ENCODE measurements around the gene PEX11A. TPM values are rescaled to one million over a fixed set of nuclear protein-coding genes. Genes with fewer than 3 reads are reported as not detected.

Gene PEX11A
- total RNA-seq, 1 experiment from 2014 or later = 3.0 TPM

- Mint-ChIP-seq H3K9me3 (no peaks in the 10 kb centered on the region), H3K27me3 (ENCODE audit: low read depth) (peaks cover 4% of the 10 kb centered on the region), H3K4me1 (no peaks in the 10 kb centered on the region), H3K4me3 (no peak overlapping the region), H3K36me3 (no peaks in the 10 kb centered on the region), H3K27ac (no peak overlapping the region)
- peak; percentile 93 for TF ChIP-seq CTCF (IDR thresholded peaks at IDR 0.05)
- TF ChIP-seq ARID4B (CRISPR knock-in tag; IDR thresholded peaks at IDR 0.05; ENCODE audit: borderline replicate concordance) = no peak
- ATAC-seq (peak; percentile 97), DNase-seq (ENCODE audit: low spot score) (peak; percentile 69)
- CTCF ChIA-PET = interaction anchor here (0.5 to 2.4 kb wide), 30 partner anchors 8 to 494 kb away, joined by 3 to 33 read pairs (median 4); partner anchors contain the start of genes ANPEP, AP3S2, CIB1 and GDPGP1
- POLR2A ChIA-PET = no interaction called here
These were observed 49.6 kb upstream of the PEX11A start for GRCh38 chr15:89740137-89740536.

GRCh38 chr15:89735773-89736172, 45.2 kb upstream of the PEX11A start:
- ATAC-seq (no peak), DNase-seq (ENCODE audit: low spot score) (no peak)
- H3K36me3 Mint-ChIP-seq = no peaks in the 10 kb centered on the region
- CTCF ChIA-PET = interaction anchor here (0.7 to 1.9 kb wide), 2 partner anchors 25 to 139 kb away, joined by 3 to 4 read pairs; no protein-coding TSS in a partner anchor
- H3K4me3 Mint-ChIP-seq = no peak overlapping the region
- no peaks in the 10 kb centered on the region for H3K9me3 Mint-ChIP-seq
- no peak for TF ChIP-seq IRF1 (CRISPR knock-in tag; IDR thresholded peaks at IDR 0.05)
- TF ChIP-seq FOXP1 (CRISPR knock-in tag; IDR thresholded peaks at IDR 0.05; ENCODE audit: borderline replicate concordance) = no peak
- TF ChIP-seq SOX15 (CRISPR knock-in tag; IDR thresholded peaks at IDR 0.05) = no peak
- TF ChIP-seq RORB (CRISPR knock-in tag; IDR thresholded peaks at IDR 0.05) = no peak
- POLR2A ChIA-PET = no interaction called here
- peaks cover 4% of the 10 kb centered on the region for H3K27me3 Mint-ChIP-seq (ENCODE audit: low read depth)
- H3K4me1 Mint-ChIP-seq = no peaks in the 10 kb centered on the region
- no peak overlapping the region for H3K27ac Mint-ChIP-seq

GRCh38 chr15:89732451-89733172, 42.1 kb upstream of the PEX11A start:
- Mint-ChIP-seq H3K27ac (no peak overlapping the region), H3K36me3 (no peaks in the 10 kb centered on the region), H3K27me3 (ENCODE audit: low read depth) (peaks cover 4% of the 10 kb centered on the region), H3K9me3 (no peaks in the 10 kb centered on the region), H3K4me1 (no peaks in the 10 kb centered on the region), H3K4me3 (no peak overlapping the region)
- peak; percentile 28 for ATAC-seq
- POLR2A ChIA-PET = no interaction called here
- CTCF ChIA-PET = interaction anchor here (0.8 to 2.6 kb wide), 9 partner anchors 7 to 142 kb away, joined by 3 to 19 read pairs (median 4); no protein-coding TSS in a partner anchor
- DNase-seq (ENCODE audit: low spot score) = no peak
- no peak for TF ChIP-seq SMAD4 (CRISPR knock-in tag; IDR thresholded peaks at IDR 0.05)
- TF ChIP-seq ATF6 (CRISPR knock-in tag; IDR thresholded peaks at IDR 0.05) = no peak
- TF ChIP-seq STAT6 (CRISPR knock-in tag; conservative IDR thresholded peaks at IDR 0.05; ENCODE audit: low read depth) = no peak
- no peak for TF ChIP-seq MLX (CRISPR knock-in tag; IDR thresholded peaks at IDR 0.05)
- TF ChIP-seq ERG (CRISPR knock-in tag; IDR thresholded peaks at IDR 0.05) = no peak
- TF ChIP-seq FOXP4 (CRISPR knock-in tag; IDR thresholded peaks at IDR 0.05) = no peak
- TF ChIP-seq CREM (CRISPR knock-in tag; IDR thresholded peaks at IDR 0.05) = no peak
- TF ChIP-seq ZNF671 (CRISPR knock-in tag; IDR thresholded peaks at IDR 0.05) = no peak
